ENCODE data around the gene UBD.

UBD gene

DNA sequence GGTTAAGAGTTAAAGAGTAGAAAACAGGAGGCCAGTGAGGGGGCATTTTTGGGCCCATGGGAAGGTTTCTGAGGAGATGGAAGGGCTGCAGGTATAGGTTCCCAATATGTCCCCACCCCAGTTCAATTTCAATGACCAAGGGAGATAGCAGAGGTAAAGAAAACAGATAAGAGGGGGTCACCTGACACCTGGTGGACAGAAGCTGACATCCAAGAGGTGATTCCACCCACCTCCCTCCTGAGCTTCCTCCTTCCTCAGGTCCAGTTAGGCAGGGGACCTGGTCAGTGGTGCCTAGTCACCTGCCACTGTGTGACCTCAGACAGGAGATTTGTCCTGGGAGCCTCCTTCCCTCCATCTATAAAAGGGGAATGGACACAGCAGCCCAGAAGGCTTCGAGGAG lies 42.3 kb downstream of the UBD start:
- no peak for TF ChIP-seq EZH2 (IDR thresholded peaks at IDR 0.05; ENCODE audit: borderline replicate concordance, low read length)
- TF ChIP-seq, protein P1, sequence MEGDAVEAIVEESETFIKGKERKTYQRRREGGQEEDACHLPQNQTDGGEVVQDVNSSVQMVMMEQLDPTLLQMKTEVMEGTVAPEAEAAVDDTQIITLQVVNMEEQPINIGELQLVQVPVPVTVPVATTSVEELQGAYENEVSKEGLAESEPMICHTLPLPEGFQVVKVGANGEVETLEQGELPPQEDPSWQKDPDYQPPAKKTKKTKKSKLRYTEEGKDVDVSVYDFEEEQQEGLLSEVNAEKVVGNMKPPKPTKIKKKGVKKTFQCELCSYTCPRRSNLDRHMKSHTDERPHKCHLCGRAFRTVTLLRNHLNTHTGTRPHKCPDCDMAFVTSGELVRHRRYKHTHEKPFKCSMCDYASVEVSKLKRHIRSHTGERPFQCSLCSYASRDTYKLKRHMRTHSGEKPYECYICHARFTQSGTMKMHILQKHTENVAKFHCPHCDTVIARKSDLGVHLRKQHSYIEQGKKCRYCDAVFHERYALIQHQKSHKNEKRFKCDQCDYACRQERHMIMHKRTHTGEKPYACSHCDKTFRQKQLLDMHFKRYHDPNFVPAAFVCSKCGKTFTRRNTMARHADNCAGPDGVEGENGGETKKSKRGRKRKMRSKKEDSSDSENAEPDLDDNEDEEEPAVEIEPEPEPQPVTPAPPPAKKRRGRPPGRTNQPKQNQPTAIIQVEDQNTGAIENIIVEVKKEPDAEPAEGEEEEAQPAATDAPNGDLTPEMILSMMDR (IDR thresholded peaks at IDR 0.05; ENCODE audit: low read length): no peak
- no peaks in the 10 kb centered on the region for H3K9me2 ChIP-seq (ENCODE audit: low read depth, low read length)

DNA sequence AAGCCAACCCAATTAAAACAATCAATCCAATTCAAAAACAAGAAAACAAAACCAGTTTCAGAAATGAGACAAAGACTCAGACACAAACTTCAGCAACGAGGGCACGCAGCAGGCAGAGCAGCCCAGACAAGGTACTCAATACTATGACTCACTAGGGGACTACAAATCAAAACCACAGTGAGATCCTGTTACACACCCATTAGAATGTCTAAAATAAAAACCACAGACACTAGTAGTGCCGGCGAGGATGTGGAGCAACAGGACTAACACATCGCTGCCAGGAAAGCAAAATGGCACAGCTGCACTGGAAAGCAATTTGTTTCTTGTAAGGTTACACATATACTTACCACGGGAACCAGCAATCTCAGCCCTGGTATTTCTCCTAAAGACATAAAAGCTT lies 43.4 kb downstream of the UBD start:
- Histone ChIP-seq H3K79me2 (ENCODE audit: insufficient read depth, low read length) (no peaks in the 10 kb centered on the region), H3K27ac (ENCODE audit: low read depth, low read length, poor library complexity, severe bottlenecking) (no peak overlapping the region), H3K9ac (ENCODE audit: low read length) (no peak overlapping the region), H3K9me2 (ENCODE audit: low read depth, low read length) (no peaks in the 10 kb centered on the region), H3K4me3 (ENCODE audit: low read depth, low read length, poor library complexity, severe bottlenecking) (no peak overlapping the region), H3K27me3 (ENCODE audit: insufficient read depth, low read length) (no peaks in the 10 kb centered on the region), H3K36me3 (ENCODE audit: insufficient read depth, low read length) (no peaks in the 10 kb centered on the region), H2AFZ (ENCODE audit: low read length) (no peak overlapping the region), H3F3A (ENCODE audit: insufficient read depth, low read length) (no peaks in the 10 kb centered on the region), H3K4me2 (ENCODE audit: low read length) (no peak overlapping the region), H3K4me1 (ENCODE audit: insufficient read depth, low read length, severe bottlenecking) (no peaks in the 10 kb centered on the region), H4K20me1 (ENCODE audit: insufficient read depth, low read length) (no peaks in the 10 kb centered on the region), H3K9me3 (ENCODE audit: low read length) (no peaks in the 10 kb centered on the region)
- no peak for TF ChIP-seq EZH2 (IDR thresholded peaks at IDR 0.05; ENCODE audit: borderline replicate concordance, low read length)
- TF ChIP-seq, protein P1 (IDR thresholded peaks at IDR 0.05; ENCODE audit: low read length): no peak

More for the DNA sequence above, 42.3 kb downstream of the UBD start:
- no peak overlapping the region for H3K27ac ChIP-seq (ENCODE audit: low read depth, low read length, poor library complexity, severe bottlenecking)
- no peak overlapping the region for H3K4me2 ChIP-seq (ENCODE audit: low read length)
- no peaks in the 10 kb centered on the region for H3K27me3 ChIP-seq (ENCODE audit: insufficient read depth, low read length)
- no peaks in the 10 kb centered on the region for H3K9me3 ChIP-seq (ENCODE audit: low read length)
- no peaks in the 10 kb centered on the region for H4K20me1 ChIP-seq (ENCODE audit: insufficient read depth, low read length)
- no peaks in the 10 kb centered on the region for H3K4me1 ChIP-seq (ENCODE audit: insufficient read depth, low read length, severe bottlenecking)
- no peak overlapping the region for H2AFZ ChIP-seq (ENCODE audit: low read length)
- H3K36me3 ChIP-seq (ENCODE audit: insufficient read depth, low read length): no peaks in the 10 kb centered on the region
- no peaks in the 10 kb centered on the region for H3F3A ChIP-seq (ENCODE audit: insufficient read depth, low read length)
- H3K4me3 ChIP-seq (ENCODE audit: low read depth, low read length, poor library complexity, severe bottlenecking): no peak overlapping the region
- H3K9ac ChIP-seq (ENCODE audit: low read length): no peak overlapping the region
- H3K79me2 ChIP-seq (ENCODE audit: insufficient read depth, low read length): no peaks in the 10 kb centered on the region

DNA sequence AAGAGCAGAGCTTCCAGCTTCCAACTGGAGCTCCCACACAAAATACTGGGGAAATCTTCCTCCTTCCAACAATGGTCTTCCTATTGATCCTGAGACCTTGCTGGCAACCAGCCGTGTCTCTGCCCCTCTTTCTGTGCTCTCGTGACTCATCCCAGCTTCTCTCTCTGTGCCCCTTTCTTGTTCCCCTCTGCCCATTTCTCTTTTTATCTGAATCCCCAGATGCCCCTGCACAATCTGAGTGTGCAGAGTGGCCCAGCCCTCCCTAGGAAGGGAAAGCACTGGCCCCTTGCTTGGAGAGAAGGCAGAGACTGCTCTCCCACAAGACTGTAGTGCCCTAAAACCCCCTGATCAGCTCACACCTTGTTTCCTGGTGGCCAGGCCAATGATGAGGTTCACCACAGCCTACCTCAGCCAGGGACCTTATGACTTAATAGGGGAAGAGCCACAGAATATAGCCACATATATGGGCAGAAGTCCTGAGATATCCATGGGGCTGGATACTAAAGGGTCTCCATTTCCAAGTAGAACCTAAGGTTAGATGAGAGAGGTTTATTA lies 48.7 kb downstream of the UBD start:
- H3K36me3 ChIP-seq (ENCODE audit: insufficient read depth, low read length): no peaks in the 10 kb centered on the region
- no peaks in the 10 kb centered on the region for H3F3A ChIP-seq (ENCODE audit: insufficient read depth, low read length)
- no peaks in the 10 kb centered on the region for H3K9me3 ChIP-seq (ENCODE audit: low read length)
- no peak overlapping the region for H3K4me2 ChIP-seq (ENCODE audit: low read length)
- H4K20me1 ChIP-seq (ENCODE audit: insufficient read depth, low read length): no peaks in the 10 kb centered on the region
- no peaks in the 10 kb centered on the region for H3K9me2 ChIP-seq (ENCODE audit: low read depth, low read length)
- no peaks in the 10 kb centered on the region for H3K4me1 ChIP-seq (ENCODE audit: insufficient read depth, low read length, severe bottlenecking)
- no peak overlapping the region for H3K9ac ChIP-seq (ENCODE audit: low read length)
- no peak overlapping the region for H3K27ac ChIP-seq (ENCODE audit: low read depth, low read length, poor library complexity, severe bottlenecking)
- TF ChIP-seq, protein P1 (IDR thresholded peaks at IDR 0.05; ENCODE audit: low read length): no peak
- no peak for TF ChIP-seq EZH2 (IDR thresholded peaks at IDR 0.05; ENCODE audit: borderline replicate concordance, low read length)
- H3K27me3 ChIP-seq (ENCODE audit: insufficient read depth, low read length): no peaks in the 10 kb centered on the region
- no peaks in the 10 kb centered on the region for H3K79me2 ChIP-seq (ENCODE audit: insufficient read depth, low read length)
- H3K4me3 ChIP-seq (ENCODE audit: low read depth, low read length, poor library complexity, severe bottlenecking): no peak overlapping the region
- H2AFZ ChIP-seq (ENCODE audit: low read length): no peak overlapping the region

Measured in OCI-LY1 (cell line).